ENCODE results near the gene SLC41A3. TPM values are rescaled to one million over a fixed set of nuclear protein-coding genes. Genes with fewer than 3 reads are reported as not detected.

Gene SLC41A3
- total and polyA plus RNA-seq, 2 of the 4 experiments (the other 2 are of a cell fraction): 30.5 to 43.5 TPM

DNA sequence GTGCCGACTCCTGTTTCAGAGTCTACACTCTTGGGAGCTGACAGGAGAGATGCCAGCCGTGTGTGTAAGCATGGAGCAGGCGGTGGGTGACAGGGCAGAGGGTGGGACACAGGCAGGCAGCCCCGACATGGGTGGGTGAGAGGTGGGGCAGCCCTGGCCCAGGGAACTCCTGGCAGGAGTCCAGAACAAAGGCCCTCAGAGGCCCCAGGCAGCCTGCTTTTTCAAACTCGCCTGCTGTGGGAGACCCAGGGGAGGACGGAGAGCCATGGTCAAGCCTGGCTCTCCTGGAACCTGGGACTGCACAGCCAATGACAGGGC, 29.3 kb upstream of the SLC41A3 start:
- intact Hi-C loops (cut with micrococcal nuclease) (no loop called here), dilution Hi-C loops (cut with HindIII; ENCODE audit: low sequenced_read_pairs, unreplicated experiment) (no loop called here), in situ Hi-C loops (cut with MboI; ENCODE audit: low sequenced_read_pairs) (loop anchor here (10.0 kb wide), 1 partner anchor 262 kb away; no protein-coding TSS in a partner anchor)
- H2BK120ac ChIP-seq (ENCODE audit: low read depth, low read length): no peak overlapping the region
- BruUV-seq (replicated peaks): no TSS peak
- H2BK20ac ChIP-seq (ENCODE audit: low read depth, low read length): no peak overlapping the region
- H4K20me1 ChIP-seq (ENCODE audit: insufficient read depth, low read length): no peaks in the 10 kb centered on the region
- no peak overlapping the region for H3K14ac ChIP-seq (replicated peaks; ENCODE audit: low read depth, low read length)
- H4K91ac ChIP-seq (ENCODE audit: insufficient read depth, low read depth, low read length): no peak overlapping the region
- H2AFZ ChIP-seq (replicated peaks; ENCODE audit: low read length, poor library complexity): no peak overlapping the region
- WGBS, 2 experiments (ENCODE audit: extremely low coverage in 2 of 2, insufficient read length in 1 of 2): 74% methylated on average over 4 of the region's 6 CpGs; no CpG with 5 or more reads in 1 of the 2 experiments
- TF ChIP-seq ELK1 (IDR thresholded peaks at IDR 0.05; ENCODE audit: borderline replicate concordance, low read depth, low read length) (no peak), RCOR1 (IDR thresholded peaks at IDR 0.05; ENCODE audit: insufficient replicate concordance, low read length) (no peak), RAD21 (IDR thresholded peaks at IDR 0.05; ENCODE audit: low read length) (no peak), USF2 (IDR thresholded peaks at IDR 0.05; ENCODE audit: low read depth, low read length) (no peak), RFX5 (IDR thresholded peaks at IDR 0.05; ENCODE audit: low read depth, low read length) (no peak), CHD1 (IDR thresholded peaks at IDR 0.05; ENCODE audit: low read depth, low read length) (no peak), MAZ (IDR thresholded peaks at IDR 0.05; ENCODE audit: borderline replicate concordance, low read depth, low read length) (no peak), POLR2A (IDR thresholded peaks at IDR 0.05; ENCODE audit: low read depth, low read length) (no peak), FOS (IDR thresholded peaks at IDR 0.05; ENCODE audit: low read depth, low read length) (no peak), SMC3 (IDR thresholded peaks at IDR 0.05; ENCODE audit: low read depth, low read length) (no peak)
- TF ChIP-seq, protein P1, sequence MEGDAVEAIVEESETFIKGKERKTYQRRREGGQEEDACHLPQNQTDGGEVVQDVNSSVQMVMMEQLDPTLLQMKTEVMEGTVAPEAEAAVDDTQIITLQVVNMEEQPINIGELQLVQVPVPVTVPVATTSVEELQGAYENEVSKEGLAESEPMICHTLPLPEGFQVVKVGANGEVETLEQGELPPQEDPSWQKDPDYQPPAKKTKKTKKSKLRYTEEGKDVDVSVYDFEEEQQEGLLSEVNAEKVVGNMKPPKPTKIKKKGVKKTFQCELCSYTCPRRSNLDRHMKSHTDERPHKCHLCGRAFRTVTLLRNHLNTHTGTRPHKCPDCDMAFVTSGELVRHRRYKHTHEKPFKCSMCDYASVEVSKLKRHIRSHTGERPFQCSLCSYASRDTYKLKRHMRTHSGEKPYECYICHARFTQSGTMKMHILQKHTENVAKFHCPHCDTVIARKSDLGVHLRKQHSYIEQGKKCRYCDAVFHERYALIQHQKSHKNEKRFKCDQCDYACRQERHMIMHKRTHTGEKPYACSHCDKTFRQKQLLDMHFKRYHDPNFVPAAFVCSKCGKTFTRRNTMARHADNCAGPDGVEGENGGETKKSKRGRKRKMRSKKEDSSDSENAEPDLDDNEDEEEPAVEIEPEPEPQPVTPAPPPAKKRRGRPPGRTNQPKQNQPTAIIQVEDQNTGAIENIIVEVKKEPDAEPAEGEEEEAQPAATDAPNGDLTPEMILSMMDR (conservative IDR thresholded peaks at IDR 0.05; ENCODE audit: low read depth, low read length): no peak
- H2BK5ac ChIP-seq (ENCODE audit: low read depth, low read length, poor library complexity, severe bottlenecking): no peak overlapping the region
- H3K4ac ChIP-seq (ENCODE audit: low read depth, low read length): no peak overlapping the region
- H3K9me3 ChIP-seq (ENCODE audit: control insufficient read depth, insufficient read depth, low read length): no peaks in the 10 kb centered on the region
- peaks cover 30% of the 10 kb centered on the region for H3K27me3 ChIP-seq (ENCODE audit: control insufficient read depth, insufficient read depth, low read length)
- H3K27ac ChIP-seq (ENCODE audit: insufficient read depth, low read length): no peak overlapping the region
- no peak overlapping the region for H2BK15ac ChIP-seq (ENCODE audit: low read depth, low read length)
- H3K79me1 ChIP-seq (ENCODE audit: low read depth in 1 of 2, low read length in 2 of 2): no peaks in the 10 kb centered on the region
- H3K9me1 ChIP-seq (ENCODE audit: insufficient read depth, low read length): no peaks in the 10 kb centered on the region
- H2AK9ac ChIP-seq (replicated peaks; ENCODE audit: low read depth, low read length, poor library complexity): no peak overlapping the region
- no peak overlapping the region for H3K56ac ChIP-seq (ENCODE audit: extremely low read depth, insufficient read depth, low read length)
- ChIA-PET CTCF (no interaction called here), POLR2A (ENCODE audit: unreplicated experiment) (no interaction called here)
- H4K8ac ChIP-seq (ENCODE audit: low read depth in 2 of 2, low read length in 2 of 2): no peak overlapping the region
- H3K4me3 ChIP-seq (ENCODE audit: insufficient read depth, low read depth, low read length): no peak overlapping the region
- no peak overlapping the region for H3K23ac ChIP-seq (ENCODE audit: low read depth, low read length)
- H3K4me2 ChIP-seq (ENCODE audit: low read depth, low read length): no peak overlapping the region
- H3K18ac ChIP-seq (ENCODE audit: low read depth, low read length): no peak overlapping the region
- no peak overlapping the region for H4K5ac ChIP-seq (ENCODE audit: low read depth, low read length)
- DNase-seq (no peak), ATAC-seq (ENCODE audit: low read depth) (no peak)
- H2AK5ac ChIP-seq (ENCODE audit: low read depth, low read length): no peak overlapping the region
- H3K9ac ChIP-seq (ENCODE audit: low read depth, low read length): no peak overlapping the region
- no peaks in the 10 kb centered on the region for H3K4me1 ChIP-seq (ENCODE audit: control insufficient read depth, insufficient read depth, low read length)
- no peaks in the 10 kb centered on the region for H3K36me3 ChIP-seq (ENCODE audit: control insufficient read depth, insufficient read depth, low read length)

Data from IMR-90 (cell line).